HG03159 (cell line): ENCODE data around the gene COPG1.
"Not testable (repeated sequence)": the region's sequence is repeated elsewhere in the genome, so short reads cannot be mapped to it uniquely, and the experiment has no call there.

ENCODE experiments used
- ATAC-seq: cut with Tn5 transposase; IDR thresholded peaks from one replicate; pipeline ENCODE4 v1.9.1; 2021; ENCODE audit warnings: mild to moderate bottlenecking, moderate library complexity; ENCODE audit not compliant: unreplicated experiment

Gene COPG1

GRCh38 chr3:129240436-129240835 is 9.0 kb upstream of the COPG1 start:
- ATAC-seq: no peak

- ATAC-seq: no peak
Observed at GRCh38 chr3:129245141-129245540, 4.3 kb upstream of the COPG1 start.

- ATAC-seq: peak; percentile 64
Observed at GRCh38 chr3:129245641-129246306, 3.6 kb upstream of the COPG1 start.

GRCh38 chr3:129246636-129247035 is 2.8 kb upstream of the COPG1 start:
- no peak for ATAC-seq

GRCh38 chr3:129248286-129248979 is 973 bp upstream of the COPG1 start:
- ATAC-seq: no peak

- ATAC-seq: no peak
Observed at GRCh38 chr3:129252748-129253147, 3.3 kb downstream of the COPG1 start.

- ATAC-seq: no peak
Observed at GRCh38 chr3:129254536-129255230, 5.3 kb downstream of the COPG1 start.

- ATAC-seq: no peak
Observed at GRCh38 chr3:129256270-129256669, 6.9 kb downstream of the COPG1 start.

GRCh38 chr3:129257609-129258008 is 8.2 kb downstream of the COPG1 start:
- ATAC-seq: no peak

GRCh38 chr3:129259612-129260477 is 10.4 kb downstream of the COPG1 start:
- no peak for ATAC-seq

- ATAC-seq: no peak
Observed at GRCh38 chr3:129260606-129261005, 11.2 kb downstream of the COPG1 start.

GRCh38 chr3:129261894-129262293 is 12.5 kb downstream of the COPG1 start:
- no peak for ATAC-seq

GRCh38 chr3:129263161-129263910 is 13.9 kb downstream of the COPG1 start:
- ATAC-seq: no peak

GRCh38 chr3:129264994-129265393 is 15.6 kb downstream of the COPG1 start:
- not testable (repeated sequence) for ATAC-seq

GRCh38 chr3:129266651-129267050 is 17.2 kb downstream of the COPG1 start:
- ATAC-seq: no peak

GRCh38 chr3:129268396-129268795 is 19.0 kb downstream of the COPG1 start:
- ATAC-seq: no peak

GRCh38 chr3:129271674-129272073 is 22.3 kb downstream of the COPG1 start:
- no peak for ATAC-seq

- ATAC-seq: peak; percentile 83
Observed at GRCh38 chr3:129276385-129276784, 27.0 kb downstream of the COPG1 start.

GRCh38 chr3:129277829-129278271 is 28.4 kb downstream of the COPG1 start:
- no peak for ATAC-seq

GRCh38 chr3:129278439-129278965 is 29.1 kb downstream of the COPG1 start, which contains the start of gene HMCES:
TSS of gene HMCES (plus strand) at chr3:129278870. CDS start at chr3:129279733, 863 bp downstream.
- peak; percentile 44 for ATAC-seq
